HG02610 (cell line): ENCODE results near the gene PEX11B.

Source experiments
- ATAC-seq: cut with Tn5 transposase; IDR thresholded peaks from one replicate; pipeline ENCODE4 v1.9.1; 2021; ENCODE audit warnings: mild to moderate bottlenecking, moderate library complexity; ENCODE audit not compliant: unreplicated experiment

PEX11B gene

DNA sequence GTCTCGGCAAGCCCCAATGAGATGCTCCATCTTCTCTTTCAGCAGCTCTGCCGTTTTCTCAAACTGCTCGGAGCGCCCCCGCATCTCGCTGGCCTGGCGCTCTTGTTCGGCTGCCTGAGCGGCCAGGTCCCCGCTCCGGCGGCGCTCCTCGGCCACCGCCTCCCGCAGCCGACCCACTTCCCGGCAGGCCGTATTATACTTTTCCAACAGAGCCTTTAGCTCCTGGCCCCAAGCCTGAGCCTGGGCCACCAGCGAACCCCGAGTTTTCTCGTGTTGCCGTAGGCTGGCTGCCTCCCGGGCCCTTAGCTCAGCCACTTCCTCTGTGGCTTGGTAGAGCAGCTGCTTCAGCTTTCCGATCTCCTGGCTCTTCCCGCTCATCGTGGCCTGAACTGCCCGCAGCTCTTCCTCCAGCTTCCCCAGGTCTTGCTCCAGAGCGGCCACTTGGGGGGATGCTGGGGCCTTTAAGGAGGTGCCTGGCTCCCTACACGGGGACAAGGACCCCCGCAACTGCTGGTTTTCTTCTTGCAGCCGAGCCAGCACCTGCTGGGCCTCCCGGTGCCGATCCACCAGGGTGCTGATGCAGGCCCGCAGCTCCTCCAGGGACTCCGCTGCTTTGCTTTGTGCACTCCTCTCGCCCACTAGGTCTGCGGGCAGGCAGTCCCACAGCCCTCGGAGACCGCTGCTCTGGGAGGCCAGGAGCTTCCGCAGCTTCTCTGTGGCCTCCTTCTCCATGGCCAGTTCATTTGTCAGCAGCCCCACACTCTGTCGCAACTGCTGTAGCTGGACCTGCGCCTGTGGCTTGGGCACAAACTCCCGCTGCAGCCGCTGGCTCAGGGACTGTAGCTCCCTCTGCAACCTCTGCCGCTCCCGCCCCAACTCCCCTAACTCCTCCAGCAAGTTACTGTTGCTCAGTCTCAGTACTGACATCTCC, 46.3 kb downstream of the PEX11B start:
- ATAC-seq, result no peak

DNA sequence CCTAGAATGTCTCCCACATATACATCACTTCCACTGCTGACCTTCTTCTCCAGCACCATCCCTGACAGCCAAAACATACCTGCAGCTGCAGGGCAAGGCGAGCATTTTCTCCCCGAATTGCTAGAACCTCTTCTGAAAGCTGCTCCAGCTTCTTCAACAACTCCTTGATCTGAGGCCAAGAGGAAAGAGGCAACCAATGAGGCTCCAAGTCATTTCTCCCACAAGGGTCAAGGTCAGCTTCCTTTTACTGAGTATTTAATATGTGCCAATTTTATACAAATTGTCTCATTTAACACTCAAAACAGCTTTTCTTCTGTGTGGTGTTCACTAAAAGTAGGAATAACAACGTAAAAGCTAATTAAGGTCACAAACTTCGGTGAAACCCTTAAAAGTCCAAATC, 50.3 kb downstream of the PEX11B start:
- ATAC-seq, result no peak

DNA sequence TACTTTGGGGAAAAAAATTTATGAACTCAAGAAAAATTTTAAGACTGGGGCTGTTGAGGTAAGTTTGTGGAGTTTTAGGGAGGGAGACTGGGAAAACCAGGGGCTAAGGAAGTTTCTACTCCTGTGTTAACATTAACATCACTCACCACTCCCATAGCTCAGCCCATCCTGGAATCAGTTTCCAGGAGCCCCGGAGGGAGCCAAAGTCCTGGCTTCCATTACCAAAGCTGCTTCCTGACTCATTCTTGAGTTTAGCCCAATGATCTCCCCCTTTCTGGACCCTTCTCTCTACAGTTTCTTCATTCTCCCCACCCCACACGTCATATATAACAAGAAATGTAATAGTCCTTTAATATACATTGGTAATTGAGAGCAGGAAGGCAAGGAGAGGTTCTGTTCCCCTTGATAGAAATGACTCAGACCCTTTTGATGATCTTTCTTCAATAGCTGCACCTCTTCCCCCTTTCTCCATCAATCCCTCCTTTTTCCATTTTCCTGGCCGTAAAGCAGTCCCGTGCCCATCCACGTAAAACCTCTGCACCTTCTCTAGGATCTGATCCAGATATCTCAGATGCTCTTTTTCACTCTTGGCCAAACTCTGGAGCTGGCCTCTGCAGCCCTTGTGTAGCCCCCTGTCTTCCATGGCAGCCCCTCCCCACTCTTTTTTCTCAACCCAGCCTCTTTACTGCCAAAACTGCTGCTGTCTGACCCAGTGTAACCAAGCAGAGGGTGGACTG, 55.1 kb downstream of the PEX11B start:
- ATAC-seq, result no peak
